H9 (cell line): Measurements from ENCODE around the gene SYNGAP1. TPM values are rescaled to one million over a fixed set of nuclear protein-coding genes. Genes with fewer than 3 reads are reported as not detected.
A peak's percentile ranks its signal among the peaks of the same experiment; 100 is the strongest.

Experiments
- DNase-seq: peaks from one replicate; pipeline ENCODE4 v3.0.0-alpha.2; 2017
- H2AFZ ChIP-seq: one replicate; pipeline ENCODE4 v1.6.1; 2013; ENCODE audit warnings: mild to moderate bottlenecking, low read length, control low read depth, moderate library complexity
- H2AK5ac ChIP-seq: 2 replicates; pipeline ENCODE4 v1.6.1; 2013; ENCODE audit warnings: low read length, control low read depth, mixed read lengths; ENCODE audit not compliant: insufficient read length
- H2BK120ac ChIP-seq: one replicate; pipeline ENCODE4 v1.6.1; 2013; ENCODE audit warnings: low read depth, mild to moderate bottlenecking, low read length, control low read depth, inconsistent platforms; ENCODE audit not compliant: poor library complexity, severe bottlenecking
- H2BK12ac ChIP-seq: 2 replicates; pipeline ENCODE4 v1.6.1; 2013; ENCODE audit warnings: low read length, control low read depth, mixed read lengths, low read depth; ENCODE audit not compliant: insufficient read length
- H2BK15ac ChIP-seq: 2 replicates; pipeline ENCODE4 v1.6.1; 2013; ENCODE audit warnings: low read depth, low read length, control low read depth
- H2BK20ac ChIP-seq: one replicate; pipeline ENCODE4 v1.6.1; 2013; ENCODE audit warnings: low read depth, mild to moderate bottlenecking, low read length, control low read depth, inconsistent platforms; ENCODE audit not compliant: poor library complexity, severe bottlenecking
- H2BK5ac ChIP-seq: 2 replicates; pipeline ENCODE4 v1.6.1; 2013; ENCODE audit warnings: low read length, control low read depth, mixed read lengths; ENCODE audit not compliant: insufficient read length
- H3K14ac ChIP-seq: 2 replicates; pipeline ENCODE4 v1.6.1; 2013; ENCODE audit warnings: low read length, control low read depth; ENCODE audit not compliant: insufficient read depth
- H3K18ac ChIP-seq: 2 replicates; pipeline ENCODE4 v1.6.1; 2013; ENCODE audit warnings: low read depth, mild to moderate bottlenecking, mixed read lengths, low read length, control low read depth; ENCODE audit not compliant: insufficient read length
- H3K23ac ChIP-seq: 2 replicates; pipeline ENCODE4 v1.6.1; 2013; ENCODE audit warnings: low read length, control low read depth, mixed read lengths, low read depth; ENCODE audit not compliant: insufficient read length
- H3K23me2 ChIP-seq: 2 replicates; pipeline ENCODE4 v1.6.1; 2013; ENCODE audit warnings: low read depth, mild to moderate bottlenecking, mixed read lengths, low read length, control low read depth; ENCODE audit not compliant: insufficient read length, poor library complexity, severe bottlenecking
- H3K27ac ChIP-seq: 2 replicates; pipeline ENCODE4 v1.5.1; 2013; ENCODE audit warnings: low read length, control low read depth, mixed read lengths, low read depth; ENCODE audit not compliant: insufficient read length
- H3K27me3 ChIP-seq: 2 replicates; pipeline ENCODE4 v1.6.1; 2013; ENCODE audit warnings: low read length, control low read depth, inconsistent platforms; ENCODE audit not compliant: insufficient read depth
- H3K4ac ChIP-seq: 2 replicates; pipeline ENCODE4 v1.6.1; 2013; ENCODE audit warnings: low read depth, mild to moderate bottlenecking, control low read depth, inconsistent platforms, low read length, moderate library complexity
- H3K4me1 ChIP-seq: 2 replicates; pipeline ENCODE4 v1.6.1; 2013; ENCODE audit warnings: low read length, control low read depth, inconsistent platforms; ENCODE audit not compliant: insufficient read depth
- H3K4me2 ChIP-seq: 2 replicates; pipeline ENCODE4 v1.6.1; 2013; ENCODE audit warnings: low read length, control low read depth, mixed read lengths; ENCODE audit not compliant: insufficient read length, insufficient read depth
- H3K56ac ChIP-seq: 2 replicates; pipeline ENCODE4 v1.6.1; 2013; ENCODE audit warnings: low read depth, mild to moderate bottlenecking, mixed read lengths, low read length, control low read depth; ENCODE audit not compliant: insufficient read length
- H3K79me1 ChIP-seq: 2 replicates; pipeline ENCODE4 v1.6.1; 2013; ENCODE audit warnings: low read depth, mild to moderate bottlenecking, moderate library complexity, low read length, control low read depth, inconsistent platforms; ENCODE audit not compliant: insufficient read depth, poor library complexity, severe bottlenecking
- H3K79me2 ChIP-seq: 2 replicates; pipeline ENCODE4 v1.6.1; 2013; ENCODE audit warnings: low read length, control low read depth, inconsistent platforms; ENCODE audit not compliant: insufficient read depth
- H3K9ac ChIP-seq: 2 replicates; pipeline ENCODE4 v1.6.1; 2013; ENCODE audit warnings: low read length, control low read depth, mixed read lengths; ENCODE audit not compliant: insufficient read length; ENCODE audit errors: extremely low read depth
- H3K9me3 ChIP-seq: one replicate; pipeline ENCODE4 v1.6.1; 2013; ENCODE audit warnings: low read depth, low read length, inconsistent platforms; ENCODE audit not compliant: control insufficient read depth
- H3T11ph ChIP-seq: one replicate; pipeline ENCODE4 v1.6.1; 2013; ENCODE audit warnings: mild to moderate bottlenecking, low read length, control low read depth, inconsistent platforms
- H4K20me1 ChIP-seq: one replicate; pipeline ENCODE4 v1.6.1; 2013; ENCODE audit not compliant: control insufficient read depth, insufficient read length, insufficient read depth
- H4K5ac ChIP-seq: 2 replicates; pipeline ENCODE4 v1.6.1; 2013; ENCODE audit warnings: low read depth, mild to moderate bottlenecking, mixed read lengths, low read length, control low read depth; ENCODE audit not compliant: insufficient read length
- H4K8ac ChIP-seq: replicated peaks from 2 replicates; pipeline ENCODE4 v1.6.1; 2013; ENCODE audit warnings: low read length, control low read depth, mixed read lengths, low read depth; ENCODE audit not compliant: insufficient read length
- H4K91ac ChIP-seq: 2 replicates; pipeline ENCODE4 v1.6.1; 2013; ENCODE audit warnings: low read depth, mild to moderate bottlenecking, moderate library complexity, mixed read lengths, low read length, control low read depth; ENCODE audit not compliant: insufficient read length
- H3K27ac Mint-ChIP-seq, 3 experiments: 2 replicates in 2 of 3; 3 replicates in 1 of 3; pipeline ENCODE4 v1.8.0; 2020 to 2021; ENCODE audit warnings: mixed read lengths in 3 of 3, mild to moderate bottlenecking in 1 of 3, moderate library complexity in 1 of 3
- H3K27me3 Mint-ChIP-seq: 2 replicates; pipeline ENCODE4 v1.8.0; 2021; ENCODE audit warnings: low read depth, mild to moderate bottlenecking, moderate library complexity, mixed read lengths
- H3K36me3 Mint-ChIP-seq, 3 experiments: 2 replicates in 2 of 3; 3 replicates in 1 of 3; pipeline ENCODE4 v1.8.0; 2020 to 2021; ENCODE audit warnings: low read depth in 3 of 3, mixed read lengths in 3 of 3; ENCODE audit not compliant: insufficient read depth in 1 of 3
- H3K4me1 Mint-ChIP-seq, 2 experiments: 2 replicates each; pipeline ENCODE4 v1.8.0; 2020; ENCODE audit warnings: mixed read lengths in 2 of 2
- H3K4me3 Mint-ChIP-seq, 2 experiments: 2 replicates in 1 of 2; 3 replicates in 1 of 2; pipeline ENCODE4 v1.8.0; 2020 to 2021; ENCODE audit warnings: mild to moderate bottlenecking in 2 of 2, mixed read lengths in 2 of 2, moderate library complexity in 1 of 2
- H3K9me3 Mint-ChIP-seq, 2 experiments: 2 replicates in 1 of 2; 3 replicates in 1 of 2; pipeline ENCODE4 v1.8.0; 2020; ENCODE audit warnings: mild to moderate bottlenecking in 2 of 2, mixed read lengths in 2 of 2, moderate library complexity in 1 of 2
- CTCF ChIP-seq: fragments of 200-600 bp; sonication (generic); conservative IDR thresholded peaks from 3 replicates; pipeline ENCODE4 v1.8.0; 2021; ENCODE audit warnings: antibody characterized with exemption, mild to moderate bottlenecking
- WGBS: extraction: QIAGEN DNeasy Blood & Tissue Kit; methylation state at CpG from one replicate; pipeline ENCODE4 v1.1.7; 2013; ENCODE audit warnings: missing lambda C conversion rate, low lambda C conversion rate, mixed read lengths; ENCODE audit not compliant: insufficient read length; ENCODE audit errors: extremely low coverage; 5-methylcytosine and 5-hydroxymethylcytosine counted together
- total RNA-seq: library from RNA; stranded (reverse); gene quantifications from 2 replicates; pipeline ENCODE4 v1.2.1, GENCODE V29; 2021

SYNGAP1 gene
- total RNA-seq, 1 experiment from 2014 or later = 121 TPM

- no peak overlapping the region for H3K18ac ChIP-seq
- no peaks in the 10 kb centered on the region for H4K20me1 ChIP-seq
- no peak overlapping the region for H2BK120ac ChIP-seq
- peak overlapping the region; percentile 23 for H2AFZ ChIP-seq
- no peak overlapping the region for H3K14ac ChIP-seq
- H3K23ac ChIP-seq = no peak overlapping the region
- H3K36me3 Mint-ChIP-seq = no peaks in the 10 kb centered on the region
- H3K9ac ChIP-seq = no peak overlapping the region
- no peak overlapping the region for H3K27ac ChIP-seq
- H3K79me1 ChIP-seq = no peaks in the 10 kb centered on the region
- no peak for TF ChIP-seq CTCF
- H3K79me2 ChIP-seq = no peaks in the 10 kb centered on the region
- H2BK20ac ChIP-seq = no peak overlapping the region
- H3K4ac ChIP-seq = no peak overlapping the region
- no peak overlapping the region for H4K5ac ChIP-seq
- no peak overlapping the region for H3T11ph ChIP-seq
- no peaks in the 10 kb centered on the region for H3K27me3 Mint-ChIP-seq
- H2BK5ac ChIP-seq = no peak overlapping the region
- H2AK5ac ChIP-seq = no peak overlapping the region
- H3K27ac Mint-ChIP-seq = peak overlapping the region in 1 of 3 experiments; percentile 67; a peak in 2 of 7 replicates
- H3K27me3 ChIP-seq = no peaks in the 10 kb centered on the region
- H3K9me3 Mint-ChIP-seq = no peaks in the 10 kb centered on the region
- no peaks in the 10 kb centered on the region for H3K23me2 ChIP-seq
- no peak overlapping the region for H4K8ac ChIP-seq
- no peak overlapping the region for H4K91ac ChIP-seq
- no peak overlapping the region for H2BK15ac ChIP-seq
- no peak for DNase-seq
- H3K4me3 Mint-ChIP-seq = no peak overlapping the region
- H3K9me3 ChIP-seq = no peaks in the 10 kb centered on the region
- no peak overlapping the region for H3K56ac ChIP-seq
- peaks cover 28 to 37% of the 10 kb centered on the region in 2 experiments for H3K4me1 Mint-ChIP-seq
- no peak overlapping the region for H3K4me2 ChIP-seq
- WGBS = no CpG with 5 or more reads among the region's 9 CpGs
- H2BK12ac ChIP-seq = no peak overlapping the region
- no peaks in the 10 kb centered on the region; the same call in 1 of the 2 replicates for H3K4me1 ChIP-seq
These were observed 44.7 kb upstream of the SYNGAP1 start for GRCh38 chr6:33375143-33375671.
